B cell (primary cell): ENCODE measurements around the gene MACIR. TPM values are rescaled to one million over a fixed set of nuclear protein-coding genes. Genes with fewer than 3 reads are reported as not detected.

Source experiments
- ATAC-seq: fragments of 200-7000 bp; cut with Tn5 transposase; one replicate; pipeline ENCODE4 v1.10.0; 2021; ENCODE audit warnings: low read depth, mild to moderate bottlenecking, moderate number of reproducible peaks, moderate library complexity
- CTCF ChIA-PET: fragments of 350-600 bp; sonication (Branson Sonifier 250); formaldehyde crosslinking; loops from one replicate; lab custom pipeline; 2021; ENCODE audit warnings: antibody characterized with exemption, inconsistent platforms; lab: Charles Lee
- POLR2A ChIA-PET: fragments of 350-600 bp; sonication (Branson Sonifier 250); formaldehyde crosslinking; loops from one replicate; lab custom pipeline; 2021; ENCODE audit warnings: antibody characterized with exemption; lab: Charles Lee
- DNase-seq: peaks from one replicate; pipeline ENCODE4 v3.0.0; 2013
- H2AFZ ChIP-seq: 2 replicates; pipeline ENCODE4 v1.6.1; 2012; ENCODE audit warnings: mild to moderate bottlenecking, low read depth, low read length; ENCODE audit not compliant: insufficient read depth, poor library complexity, severe bottlenecking
- H3K27ac ChIP-seq, 2 donors: 1 replicate in 1 of 2; 2 replicates in 1 of 2; pipeline ENCODE4 v1.5.1; 2012 to 2013; ENCODE audit warnings: low read length in 2 of 2, mild to moderate bottlenecking in 2 of 2, moderate library complexity in 1 of 2
- H3K27me3 ChIP-seq, 4 experiments: fragments of 200-600 bp in 1 of 4; sonication (generic) in 1 of 4; replicated peaks in 1 of 4; 1 replicate in 2 of 4; 2 replicates in 2 of 4; pipeline versions ENCODE4 v1.6.1 to v1.7.0; 2013 to 2016; ENCODE audit warnings: low read length in 3 of 4, mild to moderate bottlenecking in 2 of 4, mixed read lengths in 1 of 4, moderate library complexity in 1 of 4; ENCODE audit not compliant: insufficient read depth in 4 of 4, control insufficient read depth in 3 of 4; ENCODE audit errors: control extremely low read depth in 1 of 4
- H3K36me3 ChIP-seq, 2 experiments: replicated peaks in 1 of 2; 1 replicate in 1 of 2; 2 replicates in 1 of 2; pipeline versions ENCODE4 v1.6.1 to v1.7.1; 2013; ENCODE audit warnings: low read length in 1 of 2; ENCODE audit not compliant: insufficient read depth in 2 of 2, control insufficient read depth in 1 of 2; ENCODE audit errors: control extremely low read depth in 1 of 2, extremely low read depth in 1 of 2
- H3K4me1 ChIP-seq, 2 donors: fragments of 200-600 bp in 1 of 2; sonication (generic) in 1 of 2; 1 replicate in 1 of 2; 2 replicates in 1 of 2; pipeline versions ENCODE4 v1.5.1 to v1.6.1; 2013 to 2017; ENCODE audit warnings: low read length in 2 of 2; ENCODE audit not compliant: control insufficient read depth in 2 of 2, insufficient read depth in 2 of 2
- H3K4me2 ChIP-seq: replicated peaks from 2 replicates; pipeline ENCODE3; 2012; ENCODE audit warnings: mild to moderate bottlenecking, low read depth, low read length; ENCODE audit not compliant: poor library complexity, severe bottlenecking
- H3K4me3 ChIP-seq, 5 experiments: fragments of 200-600 bp in 1 of 5; sonication (generic) in 1 of 5; 1 replicate in 3 of 5; 2 replicates in 2 of 5; pipeline versions ENCODE4 v1.5.1 to v1.7.0; 2011 to 2016; ENCODE audit warnings: low read length in 4 of 5, mild to moderate bottlenecking in 4 of 5, low read depth in 2 of 5, control low read depth in 1 of 5, moderate library complexity in 1 of 5; ENCODE audit not compliant: insufficient read depth in 1 of 5; ENCODE audit errors: control extremely low read depth in 1 of 5, extremely low read depth in 1 of 5
- H3K79me2 ChIP-seq: fragments of 200-600 bp; sonication (generic); one replicate; pipeline ENCODE4 v1.6.0; 2016; ENCODE audit warnings: low read length; ENCODE audit not compliant: control insufficient read depth, insufficient read depth
- H3K9ac ChIP-seq: fragments of 200-600 bp; sonication (generic); 2 replicates; pipeline ENCODE4 v1.6.1; 2017; ENCODE audit warnings: mild to moderate bottlenecking, low read length, moderate library complexity
- H3K9me3 ChIP-seq, 3 donors: one replicate each; pipeline versions ENCODE4 v1.6.1 to v1.7.1; 2013; ENCODE audit warnings: low read length in 2 of 3; ENCODE audit not compliant: control insufficient read depth in 2 of 3, insufficient read depth in 1 of 3; ENCODE audit errors: control extremely low read depth in 1 of 3
- H4K20me1 ChIP-seq: 2 replicates; pipeline ENCODE4 v1.6.0; 2012; ENCODE audit warnings: mild to moderate bottlenecking, low read length; ENCODE audit not compliant: insufficient read depth, control insufficient read depth, poor library complexity, severe bottlenecking
- H3K27ac Mint-ChIP-seq: one replicate; pipeline ENCODE4 v1.8.0; 2021; ENCODE audit warnings: mixed read lengths
- H3K27me3 Mint-ChIP-seq: one replicate; pipeline ENCODE4 v1.8.0; 2021; ENCODE audit warnings: mixed read lengths
- H3K4me1 Mint-ChIP-seq: one replicate; pipeline ENCODE4 v1.8.0; 2021; ENCODE audit warnings: mixed read lengths
- H3K4me3 Mint-ChIP-seq: one replicate; pipeline ENCODE4 v1.8.0; 2021; ENCODE audit warnings: mixed read lengths
- H3K9me3 Mint-ChIP-seq: one replicate; pipeline ENCODE4 v1.8.0; 2022; ENCODE audit warnings: mixed read lengths; ENCODE audit not compliant: insufficient read depth
- EZH2 ChIP-seq: IDR thresholded peaks from 2 replicates; pipeline ENCODE4 v1.6.1; 2012; ENCODE audit warnings: borderline replicate concordance, low read depth, mild to moderate bottlenecking, moderate library complexity, low read length; ENCODE audit not compliant: insufficient read depth, poor library complexity, severe bottlenecking
- WGBS: methylation state at CpG from one replicate; pipeline ENCODE4 v1.1.5; 2013; ENCODE audit warnings: missing lambda C conversion rate; ENCODE audit not compliant: insufficient coverage; 5-methylcytosine and 5-hydroxymethylcytosine counted together
- intact Hi-C: fragments of 100-400 bp; cut with micrococcal nuclease; formaldehyde crosslinking; loops from one replicate; pipeline ENCODE4 v1.10.0; 2022
- polyA plus RNA-seq: library from polyadenylated mRNA; depleted of rRNA; stranded (reverse); fragments of >200 nt; gene quantifications from 2 replicates; pipeline ENCODE4 v1.2.3, GENCODE V29; 2012
- total RNA-seq, 2 donors: library from RNA; stranded (reverse); fragments of 120-200 nt in 1 of 2; gene quantifications; 1 replicate in 1 of 2; 2 replicates in 1 of 2; pipeline versions ENCODE4 v1.2.3 to v1.2.4, GENCODE V29; 2013 to 2022
- TF ChIP-seq, protein P1 (sequence below): fragments of 200-600 bp; IDR thresholded peaks from one replicate; pipeline ENCODE4 v1.8.0; 2022; ENCODE audit warnings: antibody characterized with exemption, mild to moderate bottlenecking

The MACIR gene
- total and polyA plus RNA-seq, 2 donors (not counting 1 experiment from before 2014, with no cell fraction given) = 1.3 to 3.3 TPM

DNA sequence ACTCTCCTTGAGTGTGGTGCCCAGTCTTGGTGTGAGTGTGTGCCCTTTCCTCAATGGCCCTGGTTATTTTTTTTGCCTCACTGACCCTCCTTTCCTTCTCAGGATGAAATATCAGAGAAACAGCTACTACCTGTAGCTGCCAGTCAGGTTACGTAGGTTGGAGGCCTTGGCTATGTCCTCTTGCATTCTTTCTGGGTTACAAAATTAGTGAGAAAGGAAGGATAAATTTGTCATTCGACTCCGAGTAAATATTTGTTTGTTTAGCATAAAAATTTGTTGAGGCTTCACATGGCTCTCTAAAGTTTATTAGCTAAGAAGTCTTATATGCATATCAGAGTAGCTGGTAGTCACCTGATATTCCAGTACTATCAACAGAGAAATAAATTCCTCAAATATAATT is 15.4 kb downstream of the MACIR start:
- ChIA-PET CTCF (no interaction called here), POLR2A (no interaction called here)
- Mint-ChIP-seq H3K27me3 (no peaks in the 10 kb centered on the region), H3K9me3 (no peaks in the 10 kb centered on the region), H3K27ac (no peak overlapping the region), H3K4me1 (peaks cover 5% of the 10 kb centered on the region), H3K4me3 (no peak overlapping the region)
- H3K9ac ChIP-seq = no peak overlapping the region
- no peaks in the 10 kb centered on the region for H3K9me3 ChIP-seq
- no peak for DNase-seq
- H3K27me3 ChIP-seq = no peaks in the 10 kb centered on the region
- no peak overlapping the region for H3K4me3 ChIP-seq
- H3K36me3 ChIP-seq = peaks cover 0 to 3% of the 10 kb centered on the region in 2 experiments
- H3K4me1 ChIP-seq = no peaks in the 10 kb centered on the region
- no peaks in the 10 kb centered on the region for H3K79me2 ChIP-seq
- H3K27ac ChIP-seq = no peak overlapping the region
- intact Hi-C loops = no loop called here
- no peaks in the 10 kb centered on the region for H4K20me1 ChIP-seq
- H3K4me2 ChIP-seq = no peak overlapping the region
- no peak overlapping the region for H2AFZ ChIP-seq
- no peak for TF ChIP-seq EZH2
- TF ChIP-seq, protein P1, sequence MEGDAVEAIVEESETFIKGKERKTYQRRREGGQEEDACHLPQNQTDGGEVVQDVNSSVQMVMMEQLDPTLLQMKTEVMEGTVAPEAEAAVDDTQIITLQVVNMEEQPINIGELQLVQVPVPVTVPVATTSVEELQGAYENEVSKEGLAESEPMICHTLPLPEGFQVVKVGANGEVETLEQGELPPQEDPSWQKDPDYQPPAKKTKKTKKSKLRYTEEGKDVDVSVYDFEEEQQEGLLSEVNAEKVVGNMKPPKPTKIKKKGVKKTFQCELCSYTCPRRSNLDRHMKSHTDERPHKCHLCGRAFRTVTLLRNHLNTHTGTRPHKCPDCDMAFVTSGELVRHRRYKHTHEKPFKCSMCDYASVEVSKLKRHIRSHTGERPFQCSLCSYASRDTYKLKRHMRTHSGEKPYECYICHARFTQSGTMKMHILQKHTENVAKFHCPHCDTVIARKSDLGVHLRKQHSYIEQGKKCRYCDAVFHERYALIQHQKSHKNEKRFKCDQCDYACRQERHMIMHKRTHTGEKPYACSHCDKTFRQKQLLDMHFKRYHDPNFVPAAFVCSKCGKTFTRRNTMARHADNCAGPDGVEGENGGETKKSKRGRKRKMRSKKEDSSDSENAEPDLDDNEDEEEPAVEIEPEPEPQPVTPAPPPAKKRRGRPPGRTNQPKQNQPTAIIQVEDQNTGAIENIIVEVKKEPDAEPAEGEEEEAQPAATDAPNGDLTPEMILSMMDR = no peak
- WGBS = no CpG with 5 or more reads among the region's 3 CpGs
- no peak for ATAC-seq

DNA sequence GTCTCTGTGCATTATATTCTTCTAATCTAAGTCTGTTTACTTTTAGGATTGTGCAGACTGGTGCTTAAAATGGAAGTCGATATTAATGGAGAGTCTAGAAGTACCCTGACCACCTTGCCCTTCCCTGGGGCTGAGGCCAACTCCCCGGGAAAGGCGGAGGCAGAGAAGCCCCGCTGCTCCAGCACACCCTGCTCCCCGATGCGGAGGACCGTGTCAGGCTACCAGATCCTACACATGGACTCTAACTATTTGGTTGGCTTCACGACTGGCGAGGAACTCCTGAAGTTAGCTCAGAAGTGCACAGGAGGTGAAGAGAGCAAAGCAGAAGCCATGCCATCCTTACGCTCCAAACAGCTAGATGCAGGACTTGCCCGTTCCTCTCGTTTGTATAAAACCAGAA is 17.3 kb downstream of the MACIR start:
- CTCF ChIA-PET = no interaction called here
- DNase-seq = no peak

More for the DNA sequence above, 17.3 kb downstream of the MACIR start:
- H3K27ac ChIP-seq = no peak overlapping the region
- H3K4me1 Mint-ChIP-seq = peaks cover 5% of the 10 kb centered on the region
- WGBS = over 99% methylated on average over 12 of the region's 12 CpGs
- H4K20me1 ChIP-seq = no peaks in the 10 kb centered on the region
- no peak overlapping the region for H3K4me2 ChIP-seq
- intact Hi-C loops = no loop called here
- H3K4me3 Mint-ChIP-seq = no peak overlapping the region
- H3K9me3 Mint-ChIP-seq = no peaks in the 10 kb centered on the region
- H3K27ac Mint-ChIP-seq = no peak overlapping the region
- ATAC-seq = no peak
- no peak overlapping the region for H3K9ac ChIP-seq
- H3K27me3 ChIP-seq = no peaks in the 10 kb centered on the region
- no peak overlapping the region for H2AFZ ChIP-seq
- TF ChIP-seq EZH2 = no peak
- TF ChIP-seq, protein P1 = no peak
- no peaks in the 10 kb centered on the region for H3K27me3 Mint-ChIP-seq
- POLR2A ChIA-PET = no interaction called here
- H3K79me2 ChIP-seq = no peaks in the 10 kb centered on the region
- H3K9me3 ChIP-seq = no peaks in the 10 kb centered on the region
- H3K4me1 ChIP-seq = no peaks in the 10 kb centered on the region
- no peak overlapping the region for H3K4me3 ChIP-seq
- H3K36me3 ChIP-seq = peaks cover 0 to 6% of the 10 kb centered on the region in 2 experiments
